GM10266 (cell line): Measurements from ENCODE around the gene ATXN7.

ENCODE experiments used
- DNase-seq: peaks from one replicate; pipeline ENCODE4 v3.0.0; 2012; ENCODE audit errors: extremely low spot score
- TF ChIP-seq, protein P1 (sequence below): IDR thresholded peaks from 2 replicates; pipeline ENCODE4 v1.5.1; 2012; ENCODE audit warnings: mild to moderate bottlenecking, low read depth; ENCODE audit not compliant: control insufficient read depth, insufficient read depth; ENCODE audit errors: missing control alignments

The ATXN7 gene

GRCh38 chr3:63912768-63913588 is 49.3 kb downstream of the ATXN7 start:
- TF ChIP-seq, protein P1, sequence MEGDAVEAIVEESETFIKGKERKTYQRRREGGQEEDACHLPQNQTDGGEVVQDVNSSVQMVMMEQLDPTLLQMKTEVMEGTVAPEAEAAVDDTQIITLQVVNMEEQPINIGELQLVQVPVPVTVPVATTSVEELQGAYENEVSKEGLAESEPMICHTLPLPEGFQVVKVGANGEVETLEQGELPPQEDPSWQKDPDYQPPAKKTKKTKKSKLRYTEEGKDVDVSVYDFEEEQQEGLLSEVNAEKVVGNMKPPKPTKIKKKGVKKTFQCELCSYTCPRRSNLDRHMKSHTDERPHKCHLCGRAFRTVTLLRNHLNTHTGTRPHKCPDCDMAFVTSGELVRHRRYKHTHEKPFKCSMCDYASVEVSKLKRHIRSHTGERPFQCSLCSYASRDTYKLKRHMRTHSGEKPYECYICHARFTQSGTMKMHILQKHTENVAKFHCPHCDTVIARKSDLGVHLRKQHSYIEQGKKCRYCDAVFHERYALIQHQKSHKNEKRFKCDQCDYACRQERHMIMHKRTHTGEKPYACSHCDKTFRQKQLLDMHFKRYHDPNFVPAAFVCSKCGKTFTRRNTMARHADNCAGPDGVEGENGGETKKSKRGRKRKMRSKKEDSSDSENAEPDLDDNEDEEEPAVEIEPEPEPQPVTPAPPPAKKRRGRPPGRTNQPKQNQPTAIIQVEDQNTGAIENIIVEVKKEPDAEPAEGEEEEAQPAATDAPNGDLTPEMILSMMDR: no peak
- DNase-seq: peak; percentile 64

GRCh38 chr3:63914312-63914711 is 50.6 kb downstream of the ATXN7 start:
- TF ChIP-seq, protein P1: no peak

DNA sequence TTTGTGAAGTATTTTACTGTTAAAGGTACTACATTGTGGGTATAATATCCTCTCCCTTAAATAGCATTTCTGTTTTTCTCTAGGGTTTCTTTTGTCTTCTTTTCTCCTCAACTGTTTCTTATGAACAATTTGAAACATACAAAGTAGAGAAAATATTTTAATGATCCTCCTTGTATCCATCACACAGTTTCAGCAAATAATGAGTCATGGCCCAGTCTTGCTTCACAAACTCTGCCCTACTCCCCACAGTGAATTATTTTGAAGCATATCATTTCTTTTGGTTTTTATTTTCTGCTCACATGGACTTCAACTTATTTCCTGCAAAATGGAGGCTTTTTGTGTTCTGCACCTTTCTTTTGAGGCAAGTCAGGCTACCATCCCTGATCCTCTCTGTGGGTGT is 54.7 kb downstream of the ATXN7 start:
- no peak for DNase-seq
- TF ChIP-seq, protein P1: no peak

More at GRCh38 chr3:63914312-63914711, 50.6 kb downstream of the ATXN7 start:
- no peak for DNase-seq

DNA sequence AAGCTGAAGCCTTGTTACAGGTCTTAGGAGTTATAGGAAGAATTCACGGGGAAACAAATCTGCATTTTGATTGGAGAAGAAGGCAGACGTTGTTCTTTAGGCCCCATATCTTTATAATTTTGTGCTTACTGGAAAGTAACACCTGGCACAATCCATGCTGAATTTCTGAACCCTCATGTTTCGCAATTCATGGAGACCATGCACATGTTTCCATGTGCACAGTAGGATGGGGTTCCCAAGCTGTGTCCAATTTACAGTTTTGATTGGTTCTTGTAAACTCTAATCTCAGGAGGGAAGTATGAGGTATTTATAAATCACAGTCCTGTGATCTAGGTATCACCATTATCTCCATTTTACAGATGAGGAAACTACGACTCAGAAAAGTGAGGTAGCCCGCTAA is 56.3 kb downstream of the ATXN7 start:
- no peak for DNase-seq

GRCh38 chr3:63921741-63922482 is 58.2 kb downstream of the ATXN7 start:
- peak; percentile 35 for DNase-seq
- TF ChIP-seq, protein P1: no peak

More for the DNA sequence above, 56.3 kb downstream of the ATXN7 start:
- TF ChIP-seq, protein P1: no peak

GRCh38 chr3:63922491-63923199 is 59.0 kb downstream of the ATXN7 start:
- TF ChIP-seq, protein P1: no peak
- no peak for DNase-seq
